SU-DHL-6 (cell line): ENCODE data around the gene HEBP2.

Experiments
- H2AFZ ChIP-seq: fragments of 200-600 bp; sonication (generic); 2 replicates; pipeline ENCODE4 v1.6.1; 2014; ENCODE audit warnings: low read depth, mild to moderate bottlenecking, moderate library complexity, mixed read lengths, antibody characterized with exemption, low read length; ENCODE audit not compliant: severe bottlenecking
- H3F3A ChIP-seq: fragments of 200-600 bp; shearing (Covaris generic); 2 replicates; pipeline ENCODE4 v1.6.0; 2016; ENCODE audit warnings: antibody characterized with exemption, mild to moderate bottlenecking; ENCODE audit not compliant: insufficient read depth
- H3K27ac ChIP-seq: fragments of 200-600 bp; sonication (generic); 2 replicates; pipeline ENCODE4 v1.5.1; 2016; ENCODE audit warnings: low read depth, mild to moderate bottlenecking, low read length, moderate library complexity, mixed read lengths
- H3K27me3 ChIP-seq: fragments of 200-600 bp; sonication (generic), shearing (Covaris generic); 2 replicates; pipeline ENCODE4 v1.6.0; 2014; ENCODE audit warnings: mild to moderate bottlenecking, low read length
- H3K36me3 ChIP-seq: fragments of 200-600 bp; sonication (generic); 2 replicates; pipeline ENCODE4 v1.6.1; 2014; ENCODE audit warnings: mild to moderate bottlenecking, low read length, mixed read lengths
- H3K4me2 ChIP-seq: fragments of 300-600, 200-600 bp; shearing (Covaris generic), sonication (generic); 2 replicates; pipeline ENCODE4 v1.6.0; 2014; ENCODE audit warnings: low read length, low read depth, mild to moderate bottlenecking; ENCODE audit not compliant: poor library complexity, severe bottlenecking
- H3K4me3 ChIP-seq: fragments of 200-600 bp; sonication (generic); 2 replicates; pipeline ENCODE4 v1.5.1; 2014; ENCODE audit warnings: antibody characterized with exemption, low read length, mild to moderate bottlenecking, mixed read lengths; ENCODE audit not compliant: insufficient read depth, poor library complexity, severe bottlenecking
- H3K79me2 ChIP-seq: fragments of 200-600 bp; sonication (generic); 2 replicates; pipeline ENCODE4 v1.6.1; 2014; ENCODE audit warnings: mild to moderate bottlenecking, low read length, moderate library complexity; ENCODE audit not compliant: insufficient read depth
- H3K9ac ChIP-seq: fragments of 200-600 bp; sonication (generic); 2 replicates; pipeline ENCODE4 v1.7.0; 2014; ENCODE audit warnings: mild to moderate bottlenecking, low read length
- H3K9me2 ChIP-seq: fragments of 200-600 bp; sonication (generic); replicated peaks from 2 replicates; pipeline ENCODE4 v1.6.1; 2014; ENCODE audit warnings: low read length; ENCODE audit not compliant: insufficient read depth
- H3K9me3 ChIP-seq: fragments of 200-600 bp; sonication (generic); 2 replicates; pipeline ENCODE4 v1.6.1; 2014; ENCODE audit warnings: low read length, mixed read lengths; ENCODE audit not compliant: insufficient read depth
- H4K20me1 ChIP-seq: fragments of 200-600 bp; sonication (generic); 2 replicates; pipeline ENCODE4 v1.6.1; 2014; ENCODE audit warnings: low read depth, mild to moderate bottlenecking, antibody characterized with exemption, low read length, moderate library complexity, mixed read lengths
- EZH2phosphoT487 ChIP-seq: fragments of 200-600 bp; sonication (generic), shearing (Covaris generic); conservative IDR thresholded peaks from 2 replicates; pipeline ENCODE4 v1.6.1; 2018; ENCODE audit warnings: mild to moderate bottlenecking, antibody characterized with exemption, low read length, moderate library complexity, mixed read lengths
- TF ChIP-seq, protein P1 (sequence below): fragments of 200-600 bp; sonication (generic); IDR thresholded peaks from one replicate; pipeline ENCODE4 v1.5.1; 2017; ENCODE audit warnings: antibody characterized with exemption, mild to moderate bottlenecking, low read length, moderate library complexity; ENCODE audit not compliant: insufficient read depth, poor library complexity, severe bottlenecking

Gene HEBP2

DNA sequence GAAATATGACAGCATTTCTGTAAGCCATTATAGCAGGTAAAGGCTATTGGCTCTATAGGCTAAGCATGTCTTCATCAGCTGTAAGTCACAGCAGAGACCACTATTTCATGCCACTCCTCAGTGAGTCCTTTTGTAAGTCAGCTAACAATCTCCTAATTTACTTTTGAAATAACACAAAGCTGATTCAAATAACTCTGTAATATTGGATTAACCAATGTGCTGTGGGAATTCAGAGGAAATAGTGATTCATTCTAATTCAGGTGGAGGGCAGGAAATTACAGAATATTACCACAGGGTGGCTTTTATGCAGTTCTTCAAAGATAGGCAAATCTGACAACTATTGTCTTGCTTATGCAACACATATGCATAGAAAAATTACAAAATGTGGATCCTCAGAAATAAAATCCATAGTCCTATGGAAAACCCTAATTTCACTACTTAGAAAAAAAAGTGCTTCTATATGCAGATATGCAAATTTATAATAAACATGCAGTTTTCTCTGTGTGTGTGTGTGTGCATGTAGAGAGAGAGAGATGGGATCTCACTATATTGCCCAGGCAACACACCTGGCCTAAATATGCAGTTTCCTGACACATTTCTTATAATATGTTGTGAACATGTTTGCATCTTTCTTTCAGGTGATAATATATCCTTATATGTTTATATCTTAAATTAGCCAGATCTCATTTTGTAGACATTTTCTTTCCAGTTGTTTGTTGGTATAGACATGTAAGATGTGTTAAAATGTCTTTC, 31.1 kb upstream of the HEBP2 start:
- Histone ChIP-seq H3F3A (no peaks in the 10 kb centered on the region), H3K4me3 (no peak overlapping the region), H2AFZ (no peak overlapping the region), H4K20me1 (no peaks in the 10 kb centered on the region), H3K36me3 (no peaks in the 10 kb centered on the region), H3K27ac (no peak overlapping the region), H3K9me2 (no peaks in the 10 kb centered on the region), H3K9me3 (no peaks in the 10 kb centered on the region), H3K27me3 (no peaks in the 10 kb centered on the region), H3K79me2 (no peaks in the 10 kb centered on the region), H3K4me2 (no peak overlapping the region), H3K9ac (no peak overlapping the region)
- TF ChIP-seq EZH2phosphoT487, result no peak
- TF ChIP-seq, protein P1, sequence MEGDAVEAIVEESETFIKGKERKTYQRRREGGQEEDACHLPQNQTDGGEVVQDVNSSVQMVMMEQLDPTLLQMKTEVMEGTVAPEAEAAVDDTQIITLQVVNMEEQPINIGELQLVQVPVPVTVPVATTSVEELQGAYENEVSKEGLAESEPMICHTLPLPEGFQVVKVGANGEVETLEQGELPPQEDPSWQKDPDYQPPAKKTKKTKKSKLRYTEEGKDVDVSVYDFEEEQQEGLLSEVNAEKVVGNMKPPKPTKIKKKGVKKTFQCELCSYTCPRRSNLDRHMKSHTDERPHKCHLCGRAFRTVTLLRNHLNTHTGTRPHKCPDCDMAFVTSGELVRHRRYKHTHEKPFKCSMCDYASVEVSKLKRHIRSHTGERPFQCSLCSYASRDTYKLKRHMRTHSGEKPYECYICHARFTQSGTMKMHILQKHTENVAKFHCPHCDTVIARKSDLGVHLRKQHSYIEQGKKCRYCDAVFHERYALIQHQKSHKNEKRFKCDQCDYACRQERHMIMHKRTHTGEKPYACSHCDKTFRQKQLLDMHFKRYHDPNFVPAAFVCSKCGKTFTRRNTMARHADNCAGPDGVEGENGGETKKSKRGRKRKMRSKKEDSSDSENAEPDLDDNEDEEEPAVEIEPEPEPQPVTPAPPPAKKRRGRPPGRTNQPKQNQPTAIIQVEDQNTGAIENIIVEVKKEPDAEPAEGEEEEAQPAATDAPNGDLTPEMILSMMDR, result no peak

DNA sequence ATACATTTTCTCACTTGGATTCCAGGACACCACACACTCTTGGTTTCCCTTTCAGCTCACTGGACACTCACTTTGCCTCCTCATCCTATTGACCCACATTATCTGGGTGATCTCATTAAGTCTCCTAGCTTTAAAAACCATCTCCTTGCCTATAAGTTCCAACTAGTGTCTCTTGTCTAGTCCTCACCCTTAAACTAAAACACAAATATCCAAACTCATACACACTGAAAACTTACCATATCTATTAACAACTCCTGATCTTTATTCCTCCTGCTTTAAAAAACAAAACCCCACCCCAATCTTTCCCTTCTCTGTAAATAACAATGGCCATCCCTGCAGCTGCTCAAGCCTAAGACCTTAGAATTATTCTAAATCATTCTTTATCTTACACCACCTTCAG, 29.8 kb upstream of the HEBP2 start:
- Histone ChIP-seq H3K36me3 (no peaks in the 10 kb centered on the region), H3K79me2 (no peaks in the 10 kb centered on the region), H3K4me3 (no peak overlapping the region), H3K4me2 (no peak overlapping the region), H3K9ac (no peak overlapping the region), H2AFZ (no peak overlapping the region), H3K9me3 (no peaks in the 10 kb centered on the region), H4K20me1 (no peaks in the 10 kb centered on the region), H3K27me3 (no peaks in the 10 kb centered on the region), H3K27ac (no peak overlapping the region), H3F3A (no peaks in the 10 kb centered on the region), H3K9me2 (no peaks in the 10 kb centered on the region)
- TF ChIP-seq, protein P1, result no peak
- no peak for TF ChIP-seq EZH2phosphoT487

DNA sequence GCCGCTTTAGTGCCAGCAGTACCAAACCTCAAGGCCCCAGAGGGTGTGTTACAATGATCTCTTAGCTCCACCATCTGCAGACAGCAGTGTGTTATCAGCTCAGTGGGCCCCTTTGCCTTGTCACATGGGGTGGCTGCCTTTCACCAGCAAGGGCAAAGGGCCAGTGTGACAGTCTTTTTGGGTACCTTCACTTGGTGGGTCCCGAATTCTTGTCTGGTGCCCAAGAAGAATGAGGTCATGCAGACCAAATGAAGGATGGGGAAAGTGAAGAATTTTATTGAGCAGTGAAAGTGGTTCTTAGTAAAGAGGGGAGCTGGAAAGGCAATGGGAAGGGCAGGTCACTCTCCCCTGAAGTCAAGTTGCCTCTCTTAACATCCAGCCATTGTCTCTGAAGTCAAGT, 29.2 kb upstream of the HEBP2 start:
- Histone ChIP-seq H3F3A (no peaks in the 10 kb centered on the region), H3K4me2 (no peak overlapping the region), H3K4me3 (no peak overlapping the region), H3K9ac (no peak overlapping the region), H3K27me3 (no peaks in the 10 kb centered on the region), H3K9me2 (no peaks in the 10 kb centered on the region), H2AFZ (no peak overlapping the region), H4K20me1 (no peaks in the 10 kb centered on the region), H3K79me2 (no peaks in the 10 kb centered on the region), H3K36me3 (no peaks in the 10 kb centered on the region), H3K9me3 (no peaks in the 10 kb centered on the region), H3K27ac (no peak overlapping the region)
- TF ChIP-seq, protein P1, result no peak
- TF ChIP-seq EZH2phosphoT487, result no peak
